Loucy (cell line): Measurements from ENCODE around the gene SIK2.

Source experiments
- H2AFZ ChIP-seq: fragments of 200-600 bp; sonication (generic); 2 replicates; pipeline ENCODE4 v1.6.0; 2016; ENCODE audit warnings: antibody characterized with exemption, mild to moderate bottlenecking, low read length, moderate library complexity
- H3F3A ChIP-seq: fragments of 200-600 bp; 2 replicates; pipeline ENCODE4 v1.6.0; 2016; ENCODE audit warnings: antibody characterized with exemption, low read depth, mild to moderate bottlenecking
- H3K27me3 ChIP-seq: fragments of 200-600 bp; sonication (generic); 2 replicates; pipeline ENCODE4 v1.6.1; 2014; ENCODE audit warnings: low read length, mild to moderate bottlenecking; ENCODE audit not compliant: insufficient read depth, poor library complexity, severe bottlenecking
- H3K36me3 ChIP-seq: fragments of 200-600 bp; sonication (generic); 2 replicates; pipeline ENCODE4 v1.6.1; 2016; ENCODE audit warnings: low read length; ENCODE audit not compliant: insufficient read depth
- H3K4me1 ChIP-seq: fragments of 200-600 bp; sonication (generic); 2 replicates; pipeline ENCODE4 v1.5.1; 2014; ENCODE audit warnings: low read length, mild to moderate bottlenecking; ENCODE audit not compliant: insufficient read depth, poor library complexity, severe bottlenecking
- H3K4me2 ChIP-seq: fragments of 200-600 bp; sonication (generic); 2 replicates; pipeline ENCODE4 v1.6.0; 2014; ENCODE audit warnings: antibody characterized with exemption, low read length, low read depth, mild to moderate bottlenecking; ENCODE audit not compliant: poor library complexity, severe bottlenecking
- H3K4me3 ChIP-seq: fragments of 200-600 bp; sonication (generic); 2 replicates; pipeline ENCODE4 v1.5.1; 2014; ENCODE audit warnings: low read length, mild to moderate bottlenecking, mixed read lengths; ENCODE audit not compliant: poor library complexity, severe bottlenecking
- H3K79me2 ChIP-seq: fragments of 200-600 bp; sonication (generic); 2 replicates; pipeline ENCODE4 v1.6.1; 2014; ENCODE audit warnings: low read length; ENCODE audit not compliant: insufficient read depth
- H3K9ac ChIP-seq: fragments of 200-600 bp; sonication (generic); 2 replicates; pipeline ENCODE4 v1.6.0; 2014; ENCODE audit warnings: mild to moderate bottlenecking, low read depth, low read length, moderate library complexity; ENCODE audit not compliant: poor library complexity, severe bottlenecking
- H3K9me2 ChIP-seq: fragments of 200-600 bp; sonication (generic); replicated peaks from 2 replicates; pipeline ENCODE4 v1.6.1; 2016; ENCODE audit warnings: low read depth, low read length, mixed read lengths
- H3K9me3 ChIP-seq: fragments of 200-600 bp; sonication (generic); 2 replicates; pipeline ENCODE4 v1.6.1; 2014; ENCODE audit warnings: mild to moderate bottlenecking, antibody characterized with exemption, low read length, low read depth; ENCODE audit not compliant: insufficient read depth
- H4K20me1 ChIP-seq: fragments of 200-600 bp; sonication (generic); 2 replicates; pipeline ENCODE4 v1.6.0; 2014; ENCODE audit warnings: antibody characterized with exemption, low read length, mild to moderate bottlenecking; ENCODE audit not compliant: insufficient read depth, poor library complexity, severe bottlenecking
- EZH2phosphoT487 ChIP-seq: fragments of 200-600 bp; IDR thresholded peaks from 2 replicates; pipeline ENCODE4 v1.6.1; 2018; ENCODE audit warnings: antibody characterized with exemption, mild to moderate bottlenecking, moderate library complexity, borderline replicate concordance
- TF ChIP-seq, protein P1 (sequence below): fragments of 200-600 bp; sonication (generic); conservative IDR thresholded peaks from 2 replicates; pipeline ENCODE4 v1.5.1; 2014; ENCODE audit warnings: mild to moderate bottlenecking, antibody characterized with exemption, low read length

The SIK2 gene

DNA sequence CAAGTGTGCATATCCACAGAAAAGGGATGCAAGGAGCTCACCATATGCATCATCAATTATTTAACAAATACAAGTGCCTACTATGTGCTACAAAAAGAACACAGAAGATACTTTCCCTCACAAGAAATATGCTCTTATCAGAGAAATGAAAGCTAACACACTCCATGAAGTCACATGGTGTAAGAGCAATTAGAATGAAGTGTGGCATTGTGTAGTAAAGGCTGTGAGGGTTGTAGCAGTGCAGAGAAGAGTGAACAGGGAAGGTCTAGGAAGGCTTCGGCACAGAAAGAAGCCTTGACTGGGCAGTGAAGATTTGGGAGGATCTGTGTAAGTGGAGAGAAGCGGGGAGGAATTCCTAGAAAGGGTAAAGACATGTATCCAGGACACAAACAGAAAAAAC lies 141.5 kb downstream of the SIK2 start:
- no peaks in the 10 kb centered on the region for H3K9me2 ChIP-seq
- H3K4me2 ChIP-seq: no peak overlapping the region
- peaks cover 5% of the 10 kb centered on the region for H3K4me1 ChIP-seq
- peaks cover 88% of the 10 kb centered on the region; the same call in 1 of the 2 replicates for H3K36me3 ChIP-seq
- no peaks in the 10 kb centered on the region for H3K27me3 ChIP-seq
- no peaks in the 10 kb centered on the region for H3F3A ChIP-seq
- H3K79me2 ChIP-seq: no peaks in the 10 kb centered on the region; the same call in 1 of the 2 replicates
- no peak overlapping the region for H3K4me3 ChIP-seq
- no peak overlapping the region for H2AFZ ChIP-seq
- no peak for TF ChIP-seq EZH2phosphoT487
- TF ChIP-seq, protein P1, sequence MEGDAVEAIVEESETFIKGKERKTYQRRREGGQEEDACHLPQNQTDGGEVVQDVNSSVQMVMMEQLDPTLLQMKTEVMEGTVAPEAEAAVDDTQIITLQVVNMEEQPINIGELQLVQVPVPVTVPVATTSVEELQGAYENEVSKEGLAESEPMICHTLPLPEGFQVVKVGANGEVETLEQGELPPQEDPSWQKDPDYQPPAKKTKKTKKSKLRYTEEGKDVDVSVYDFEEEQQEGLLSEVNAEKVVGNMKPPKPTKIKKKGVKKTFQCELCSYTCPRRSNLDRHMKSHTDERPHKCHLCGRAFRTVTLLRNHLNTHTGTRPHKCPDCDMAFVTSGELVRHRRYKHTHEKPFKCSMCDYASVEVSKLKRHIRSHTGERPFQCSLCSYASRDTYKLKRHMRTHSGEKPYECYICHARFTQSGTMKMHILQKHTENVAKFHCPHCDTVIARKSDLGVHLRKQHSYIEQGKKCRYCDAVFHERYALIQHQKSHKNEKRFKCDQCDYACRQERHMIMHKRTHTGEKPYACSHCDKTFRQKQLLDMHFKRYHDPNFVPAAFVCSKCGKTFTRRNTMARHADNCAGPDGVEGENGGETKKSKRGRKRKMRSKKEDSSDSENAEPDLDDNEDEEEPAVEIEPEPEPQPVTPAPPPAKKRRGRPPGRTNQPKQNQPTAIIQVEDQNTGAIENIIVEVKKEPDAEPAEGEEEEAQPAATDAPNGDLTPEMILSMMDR: no peak
- no peak overlapping the region for H3K9ac ChIP-seq
- peaks cover 6% of the 10 kb centered on the region for H4K20me1 ChIP-seq
- H3K9me3 ChIP-seq: no peaks in the 10 kb centered on the region

DNA sequence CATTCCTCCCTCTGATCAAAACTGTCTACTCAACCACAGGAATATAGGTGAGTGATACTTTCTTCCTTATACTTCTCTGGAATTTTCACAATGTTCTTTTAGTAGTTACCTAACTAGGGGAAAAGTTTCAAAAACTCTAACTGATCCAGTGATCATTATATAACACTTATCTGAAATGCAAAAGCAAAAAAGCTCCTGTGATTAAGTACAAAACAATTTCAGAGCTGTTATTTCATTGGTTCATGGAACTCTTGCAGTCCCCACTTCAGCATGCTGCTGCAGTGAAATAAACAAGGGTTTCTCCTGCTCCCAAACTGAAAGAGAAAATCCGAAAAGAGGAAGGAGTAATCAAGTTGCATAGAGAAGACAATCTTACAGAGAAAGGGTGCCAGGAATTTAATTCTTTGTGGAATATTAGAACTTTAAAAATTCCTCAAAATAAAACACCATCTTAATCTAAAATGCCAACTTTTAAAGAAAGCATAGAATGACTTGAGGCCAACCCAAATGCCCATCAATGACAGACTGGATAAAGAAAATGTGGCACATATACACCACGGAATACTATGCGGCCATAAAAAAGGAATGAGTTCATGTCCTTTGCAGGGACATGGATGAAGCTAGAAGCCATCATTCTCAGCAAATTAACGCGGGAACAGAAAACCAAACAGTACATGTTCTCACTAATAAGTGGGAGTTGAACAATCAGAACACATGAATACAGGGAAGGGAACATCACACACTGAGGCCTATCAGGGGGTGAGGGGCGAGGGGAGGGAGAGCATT lies 143.7 kb downstream of the SIK2 start:
- no peak overlapping the region for H3K4me2 ChIP-seq
- no peaks in the 10 kb centered on the region for H3F3A ChIP-seq

DNA sequence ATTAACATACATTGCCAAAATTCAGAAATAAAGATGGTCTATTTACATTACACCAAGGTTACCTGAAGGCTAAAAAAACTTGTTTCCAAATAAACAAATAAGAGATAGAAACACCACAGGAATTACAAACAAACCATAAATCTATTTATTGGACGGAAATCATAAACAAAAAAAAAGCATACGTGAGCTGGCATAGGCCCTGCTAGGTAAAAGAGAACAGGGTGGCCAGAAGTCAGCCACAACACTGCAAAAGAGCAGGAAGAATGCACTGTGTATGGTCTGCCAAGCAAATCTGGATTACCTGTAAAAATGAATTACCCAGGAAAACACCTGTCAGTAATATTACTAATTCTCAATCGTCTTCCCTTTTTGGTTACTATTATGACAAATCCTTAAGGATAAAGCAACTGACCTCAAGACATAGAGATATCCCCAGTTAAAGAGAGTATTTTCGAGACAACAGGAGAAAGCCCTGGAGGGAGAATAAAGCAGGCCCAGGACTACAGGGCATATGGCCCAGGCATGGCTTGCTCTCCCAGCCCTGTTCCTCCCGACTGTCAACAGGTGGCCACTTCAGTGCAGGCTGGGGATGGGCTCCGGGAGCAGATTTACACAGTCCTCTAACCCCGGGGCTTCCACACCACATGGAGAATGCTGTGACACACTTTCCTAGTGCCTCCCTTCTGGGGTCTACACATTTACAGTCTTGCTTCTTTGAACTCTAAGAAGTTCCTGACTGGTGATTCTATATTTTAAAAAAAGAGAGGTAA lies 146.0 kb downstream of the SIK2 start:
- no peak overlapping the region for H3K4me3 ChIP-seq
- H3K9me3 ChIP-seq: no peaks in the 10 kb centered on the region
- H3K79me2 ChIP-seq: no peaks in the 10 kb centered on the region; the same call in 1 of the 2 replicates
- TF ChIP-seq EZH2phosphoT487: no peak
- TF ChIP-seq, protein P1: no peak
- H2AFZ ChIP-seq: no peak overlapping the region
- H3K27me3 ChIP-seq: no peaks in the 10 kb centered on the region
- no peaks in the 10 kb centered on the region for H3F3A ChIP-seq
- no peak overlapping the region for H3K4me2 ChIP-seq
- H3K9ac ChIP-seq: no peak overlapping the region
- H3K9me2 ChIP-seq: no peaks in the 10 kb centered on the region
- H3K4me1 ChIP-seq: no peaks in the 10 kb centered on the region
- peaks cover 6% of the 10 kb centered on the region for H4K20me1 ChIP-seq
- H3K36me3 ChIP-seq: peaks cover 86% of the 10 kb centered on the region; the same call in 1 of the 2 replicates

More for the DNA sequence above, 143.7 kb downstream of the SIK2 start:
- Histone ChIP-seq H4K20me1 (peaks cover 6% of the 10 kb centered on the region), H3K4me3 (no peak overlapping the region), H3K36me3 (peaks cover 85% of the 10 kb centered on the region; the same call in 1 of the 2 replicates), H3K9ac (no peak overlapping the region), H3K27me3 (no peaks in the 10 kb centered on the region), H3K9me3 (no peaks in the 10 kb centered on the region), H2AFZ (no peak overlapping the region), H3K79me2 (no peaks in the 10 kb centered on the region; the same call in 1 of the 2 replicates), H3K4me1 (peaks cover 5% of the 10 kb centered on the region), H3K9me2 (no peaks in the 10 kb centered on the region)
- TF ChIP-seq EZH2phosphoT487: no peak
- TF ChIP-seq, protein P1: no peak
